ENCODE results near the gene CLTA.
"Not testable (repeated sequence)": the region's sequence is repeated elsewhere in the genome, so short reads cannot be mapped to it uniquely, and the experiment has no call there.

Gene CLTA

GRCh38 chr9:36191686-36192085 lies 965 bp downstream of the CLTA start:
- peak; percentile 16 for DNase-seq

- no peak for DNase-seq
Observed at GRCh38 chr9:36192196-36192595, 1.5 kb downstream of the CLTA start.

GRCh38 chr9:36193023-36193422 lies 2.3 kb downstream of the CLTA start:
- DNase-seq, result no peak

- DNase-seq, result no peak
Observed at GRCh38 chr9:36194326-36195000, 3.7 kb downstream of the CLTA start.

- peak; percentile 13 for DNase-seq
Observed at GRCh38 chr9:36204906-36205547, 14.3 kb downstream of the CLTA start.

GRCh38 chr9:36207016-36207415 lies 16.3 kb downstream of the CLTA start:
- DNase-seq, result no peak

- no peak for DNase-seq
Observed at GRCh38 chr9:36207546-36208012, 16.9 kb downstream of the CLTA start.

- DNase-seq, result no peak
Observed at GRCh38 chr9:36208521-36209253, 18.0 kb downstream of the CLTA start.

- no peak for DNase-seq
Observed at GRCh38 chr9:36210722-36211121, 20.0 kb downstream of the CLTA start.

- DNase-seq, result no peak
Observed at GRCh38 chr9:36211510-36211909, 20.8 kb downstream of the CLTA start.

GRCh38 chr9:36213387-36213786 lies 22.7 kb downstream of the CLTA start:
- DNase-seq, result no peak

- no peak for DNase-seq
Observed at GRCh38 chr9:36213989-36214388, 23.3 kb downstream of the CLTA start.

- DNase-seq, result no peak
Observed at GRCh38 chr9:36214571-36214970, 23.9 kb downstream of the CLTA start.

GRCh38 chr9:36217256-36217968 lies 26.7 kb downstream of the CLTA start:
- no peak for DNase-seq

GRCh38 chr9:36218011-36218410 lies 27.3 kb downstream of the CLTA start:
- peak; percentile 59 for DNase-seq

GRCh38 chr9:36218411-36218901 lies 27.7 kb downstream of the CLTA start:
- no peak for DNase-seq

GRCh38 chr9:36221667-36222066 lies 30.9 kb downstream of the CLTA start:
- no peak for DNase-seq

GRCh38 chr9:36222449-36222848 lies 31.7 kb downstream of the CLTA start:
- no peak for DNase-seq

GRCh38 chr9:36237230-36237629 lies 46.5 kb downstream of the CLTA start:
- DNase-seq, result no peak

GRCh38 chr9:36239205-36239604 lies 48.5 kb downstream of the CLTA start:
- not testable (repeated sequence) for DNase-seq

GRCh38 chr9:36239675-36240074 lies 49.0 kb downstream of the CLTA start:
- DNase-seq, result not testable (repeated sequence)

- no peak for DNase-seq
Observed at GRCh38 chr9:36245906-36246305, 55.2 kb downstream of the CLTA start.

- no peak for DNase-seq
Observed at GRCh38 chr9:36247356-36247755, 56.6 kb downstream of the CLTA start.

Measured in NCI-H146 (cell line).